Subcutaneous abdominal adipose tissue (tissue), 5 donors: ENCODE measurements around the gene ACTR3.
"Not testable (repeated sequence)": the region's sequence is repeated elsewhere in the genome, so short reads cannot be mapped to it uniquely, and the experiment has no call there.

Experiments
- H3K27ac ChIP-seq: one replicate; pipeline ENCODE4 v1.7.0; 2013; ENCODE audit warnings: low read depth, mild to moderate bottlenecking, inconsistent platforms, low read length, moderate library complexity
- H3K27me3 ChIP-seq, 5 donors: one replicate each; pipeline ENCODE4 v1.7.0; 2013; ENCODE audit warnings: low read length in 5 of 5, inconsistent platforms in 1 of 5; ENCODE audit not compliant: control insufficient read depth in 5 of 5, insufficient read depth in 4 of 5
- H3K36me3 ChIP-seq, 5 donors: one replicate each; pipeline ENCODE4 v1.7.0; 2013; ENCODE audit warnings: low read length in 5 of 5; ENCODE audit not compliant: control insufficient read depth in 5 of 5, insufficient read depth in 5 of 5
- H3K4me1 ChIP-seq, 5 donors: one replicate each; pipeline ENCODE4 v1.7.0; 2013; ENCODE audit warnings: low read length in 5 of 5, mild to moderate bottlenecking in 3 of 5, moderate library complexity in 1 of 5; ENCODE audit not compliant: control insufficient read depth in 5 of 5, insufficient read depth in 5 of 5
- H3K4me3 ChIP-seq, 5 donors: one replicate each; pipeline ENCODE4 v1.7.0; 2013; ENCODE audit warnings: low read length in 5 of 5, low read depth in 1 of 5
- H3K9ac ChIP-seq, 5 donors: one replicate each; pipeline ENCODE4 v1.7.0; 2013; ENCODE audit warnings: low read length in 5 of 5, mild to moderate bottlenecking in 4 of 5, moderate library complexity in 3 of 5
- H3K9me3 ChIP-seq, 5 donors: one replicate each; pipeline ENCODE4 v1.7.0; 2013; ENCODE audit warnings: low read length in 5 of 5; ENCODE audit not compliant: control insufficient read depth in 5 of 5
- donor health status: healthy.
- donor health status: healthy.
- donor health status: healthy.
- donor health status: healthy.
- donor health status: healthy.

ACTR3 gene

GRCh38 chr2:113922784-113923183, 32.9 kb downstream of the ACTR3 start:
- Histone ChIP-seq H3K36me3 (peaks cover 10 to 26% (median 22%) of the 10 kb centered on the region in 5 donors), H3K9ac (no peak overlapping the region), H3K4me1 (no peaks in the 10 kb centered on the region), H3K27ac (no peak overlapping the region), H3K27me3 (no peaks in the 10 kb centered on the region), H3K4me3 (no peak overlapping the region), H3K9me3 (no peaks in the 10 kb centered on the region)

- Histone ChIP-seq H3K27me3 (no peaks in the 10 kb centered on the region), H3K4me1 (no peaks in the 10 kb centered on the region), H3K4me3 (no peak overlapping the region), H3K9me3 (no peaks in the 10 kb centered on the region), H3K27ac (no peak overlapping the region), H3K9ac (no peak overlapping the region), H3K36me3 (peaks cover 17 to 32% (median 25%) of the 10 kb centered on the region in 5 donors)
Observed at GRCh38 chr2:113925884-113926283, 36.0 kb downstream of the ACTR3 start.

- Histone ChIP-seq H3K4me1 (no peaks in the 10 kb centered on the region), H3K9me3 (no peaks in the 10 kb centered on the region), H3K27ac (no peak overlapping the region), H3K27me3 (no peaks in the 10 kb centered on the region), H3K36me3 (peaks cover 17 to 35% (median 25%) of the 10 kb centered on the region in 5 donors), H3K9ac (no peak overlapping the region), H3K4me3 (no peak overlapping the region)
Observed at GRCh38 chr2:113926314-113926713, 36.4 kb downstream of the ACTR3 start.

GRCh38 chr2:113930448-113930847, 40.6 kb downstream of the ACTR3 start:
- Histone ChIP-seq H3K27me3 (no peaks in the 10 kb centered on the region), H3K4me1 (no peaks in the 10 kb centered on the region), H3K36me3 (peaks cover 25 to 50% (median 32%) of the 10 kb centered on the region in 5 donors), H3K4me3 (no peak overlapping the region), H3K9me3 (no peaks in the 10 kb centered on the region), H3K27ac (no peak overlapping the region), H3K9ac (no peak overlapping the region)

- Histone ChIP-seq H3K27me3 (no peaks in the 10 kb centered on the region), H3K4me3 (no peak overlapping the region), H3K36me3 (peaks cover 29 to 46% (median 36%) of the 10 kb centered on the region in 5 donors), H3K9ac (no peak overlapping the region), H3K27ac (no peak overlapping the region), H3K9me3 (peaks cover 0 to 6% (median 3%) of the 10 kb centered on the region in 5 donors), H3K4me1 (no peaks in the 10 kb centered on the region)
Observed at GRCh38 chr2:113937501-113937900, 47.6 kb downstream of the ACTR3 start.

GRCh38 chr2:113940891-113941290, 51.0 kb downstream of the ACTR3 start:
- no peaks in the 10 kb centered on the region for H3K4me1 ChIP-seq
- H3K4me3 ChIP-seq: no peak overlapping the region
- H3K36me3 ChIP-seq: peaks cover 28 to 58% (median 51%) of the 10 kb centered on the region in 5 donors
- H3K9me3 ChIP-seq: peaks cover 0 to 10% (median 3%) of the 10 kb centered on the region in 5 donors
- H3K9ac ChIP-seq: no peak overlapping the region
- no peak overlapping the region for H3K27ac ChIP-seq
- no peaks in the 10 kb centered on the region for H3K27me3 ChIP-seq

- not testable (repeated sequence) for H3K9ac ChIP-seq, H3K9me3 ChIP-seq, H3K27ac ChIP-seq, H3K27me3 ChIP-seq, H3K4me1 ChIP-seq, H3K4me3 ChIP-seq
- peaks cover 46 to 64% (median 54%) of the 10 kb centered on the region in 5 donors for H3K36me3 ChIP-seq
Observed at GRCh38 chr2:113945784-113946183, 55.9 kb downstream of the ACTR3 start.

GRCh38 chr2:113950906-113951305, 61.0 kb downstream of the ACTR3 start:
- H3K4me3 ChIP-seq, H3K9ac ChIP-seq, H3K27ac ChIP-seq, H3K9me3 ChIP-seq, H3K4me1 ChIP-seq, H3K27me3 ChIP-seq: not testable (repeated sequence)
- H3K36me3 ChIP-seq: peaks cover 44 to 71% (median 62%) of the 10 kb centered on the region in 5 donors

GRCh38 chr2:113961000-113961399, 71.1 kb downstream of the ACTR3 start:
- no peaks in the 10 kb centered on the region for H3K27me3 ChIP-seq
- H3K9ac ChIP-seq: no peak overlapping the region
- peaks cover 6 to 30% (median 21%) of the 10 kb centered on the region in 5 donors for H3K36me3 ChIP-seq
- H3K9me3 ChIP-seq: no peaks in the 10 kb centered on the region
- no peak overlapping the region for H3K27ac ChIP-seq
- no peak overlapping the region for H3K4me3 ChIP-seq
- peaks cover 0 to 3% (median 0%) of the 10 kb centered on the region in 5 donors for H3K4me1 ChIP-seq

GRCh38 chr2:113962692-113963480, 73.0 kb downstream of the ACTR3 start:
- Histone ChIP-seq H3K4me3 (no peak overlapping the region), H3K9ac (no peak overlapping the region), H3K36me3 (peaks cover 0 to 21% (median 6%) of the 10 kb centered on the region in 5 donors), H3K4me1 (peaks cover 0 to 3% (median 0%) of the 10 kb centered on the region in 5 donors), H3K27me3 (no peaks in the 10 kb centered on the region), H3K27ac (no peak overlapping the region), H3K9me3 (no peaks in the 10 kb centered on the region)
